ENCODE results near the gene TRAK2.
A peak's percentile ranks its signal among the peaks of the same experiment; 100 is the strongest.
"Not testable (repeated sequence)": the region's sequence is repeated elsewhere in the genome, so short reads cannot be mapped to it uniquely, and the experiment has no call there.

TRAK2 gene

GRCh38 chr2:201450954-201451291 is 335 bp downstream of the TRAK2 start:
- H3K4me3 ChIP-seq (replicated peaks in 1 of 2; ENCODE audit: low read depth in 2 of 2, low read length in 2 of 2), result peak overlapping the region; percentile 93 to 94
- no peak for TF ChIP-seq CTCF (IDR thresholded peaks at IDR 0.05; ENCODE audit: low read depth, low read length)
- peak in 1 of 2 donors; percentile 45 for DNase-seq (ENCODE audit: low read depth in 2 of 2)

GRCh38 chr2:201448701-201449100 is 2.6 kb downstream of the TRAK2 start:
- TF ChIP-seq CTCF (IDR thresholded peaks at IDR 0.05; ENCODE audit: low read depth, low read length), result no peak
- no peak overlapping the region for H3K4me3 ChIP-seq (replicated peaks in 1 of 2; ENCODE audit: low read depth in 2 of 2, low read length in 2 of 2)
- no peak for DNase-seq (ENCODE audit: low read depth in 2 of 2)

- TF ChIP-seq CTCF (IDR thresholded peaks at IDR 0.05; ENCODE audit: low read depth, low read length), result no peak
- DNase-seq (ENCODE audit: low read depth in 2 of 2), result no peak
- no peak overlapping the region for H3K4me3 ChIP-seq (replicated peaks in 1 of 2; ENCODE audit: low read depth in 2 of 2, low read length in 2 of 2)
Measured at GRCh38 chr2:201448061-201448460, 3.2 kb downstream of the TRAK2 start.

- no peak for TF ChIP-seq CTCF (IDR thresholded peaks at IDR 0.05; ENCODE audit: low read depth, low read length)
- H3K4me3 ChIP-seq (replicated peaks in 1 of 2; ENCODE audit: low read depth in 2 of 2, low read length in 2 of 2), result no peak overlapping the region
- DNase-seq (ENCODE audit: low read depth in 2 of 2), result no peak
Measured at GRCh38 chr2:201447086-201447485, 4.2 kb downstream of the TRAK2 start.

GRCh38 chr2:201444746-201445465 is 6.4 kb downstream of the TRAK2 start:
- TF ChIP-seq CTCF (IDR thresholded peaks at IDR 0.05; ENCODE audit: low read depth, low read length), result no peak
- no peak for DNase-seq (ENCODE audit: low read depth in 2 of 2)
- H3K4me3 ChIP-seq (replicated peaks in 1 of 2; ENCODE audit: low read depth in 2 of 2, low read length in 2 of 2), result no peak overlapping the region

- TF ChIP-seq CTCF (IDR thresholded peaks at IDR 0.05; ENCODE audit: low read depth, low read length), result no peak
- no peak overlapping the region for H3K4me3 ChIP-seq (replicated peaks in 1 of 2; ENCODE audit: low read depth in 2 of 2, low read length in 2 of 2)
- DNase-seq (ENCODE audit: low read depth in 2 of 2), result no peak
Measured at GRCh38 chr2:201441409-201441808, 9.8 kb downstream of the TRAK2 start.

- no peak overlapping the region for H3K4me3 ChIP-seq (replicated peaks in 1 of 2; ENCODE audit: low read depth in 2 of 2, low read length in 2 of 2)
- no peak for DNase-seq (ENCODE audit: low read depth in 2 of 2)
- TF ChIP-seq CTCF (IDR thresholded peaks at IDR 0.05; ENCODE audit: low read depth, low read length), result no peak
Measured at GRCh38 chr2:201440182-201440581, 11.1 kb downstream of the TRAK2 start.

GRCh38 chr2:201439336-201439922 is 11.8 kb downstream of the TRAK2 start:
- not testable (repeated sequence) for DNase-seq (ENCODE audit: low read depth in 2 of 2); H3K4me3 ChIP-seq (replicated peaks in 1 of 2; ENCODE audit: low read depth in 2 of 2, low read length in 2 of 2)
